ENCODE data around the gene CCDC183.

DNA sequence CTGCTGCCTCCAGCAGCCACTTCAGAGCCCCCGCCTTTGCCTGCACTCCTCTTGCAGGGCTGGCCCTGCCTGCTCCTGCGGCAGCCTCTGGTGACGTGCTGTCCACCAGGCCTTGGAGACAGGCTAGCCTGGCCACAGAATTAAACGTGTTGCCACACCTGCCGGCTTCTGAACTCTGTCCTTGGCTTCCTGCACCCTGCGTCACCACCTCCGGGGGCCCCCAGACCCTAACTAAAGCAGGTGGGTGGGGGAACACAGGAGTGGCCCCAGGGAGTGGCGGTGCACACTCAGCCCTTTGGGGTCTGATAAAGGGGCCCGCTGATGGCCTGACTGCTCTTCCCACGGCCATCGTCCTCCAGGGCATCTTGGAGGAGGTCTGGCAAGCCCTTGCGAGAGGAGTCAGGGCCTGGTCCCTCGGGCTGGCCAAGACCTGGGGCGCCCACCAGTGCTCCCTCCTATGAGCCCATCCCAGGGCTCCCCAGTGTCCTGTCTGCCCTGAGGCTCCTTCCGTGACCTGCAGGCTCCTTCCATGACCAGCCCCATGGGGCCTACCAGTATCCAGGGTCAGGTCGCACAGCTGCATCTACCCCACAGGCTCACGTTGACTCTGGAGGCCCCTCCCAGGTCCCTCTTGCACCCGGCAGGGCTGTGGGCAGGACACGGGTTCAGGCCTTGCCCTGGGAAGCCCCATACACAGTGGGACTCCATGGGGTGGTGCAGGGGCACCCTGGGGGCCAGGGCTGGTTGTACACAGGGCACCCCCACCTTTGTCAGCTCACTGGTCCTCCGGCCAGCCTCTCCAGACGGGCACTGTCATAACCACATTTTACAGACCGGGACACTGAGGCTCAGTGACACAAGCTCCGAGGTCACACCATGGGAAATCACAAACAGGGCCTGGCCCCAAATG lies 55.0 kb downstream of the CCDC183 start:
- no peak for TF ChIP-seq EP300 (conservative IDR thresholded peaks at IDR 0.05; ENCODE audit: poor library complexity, severe bottlenecking)
- TF ChIP-seq, protein P1, sequence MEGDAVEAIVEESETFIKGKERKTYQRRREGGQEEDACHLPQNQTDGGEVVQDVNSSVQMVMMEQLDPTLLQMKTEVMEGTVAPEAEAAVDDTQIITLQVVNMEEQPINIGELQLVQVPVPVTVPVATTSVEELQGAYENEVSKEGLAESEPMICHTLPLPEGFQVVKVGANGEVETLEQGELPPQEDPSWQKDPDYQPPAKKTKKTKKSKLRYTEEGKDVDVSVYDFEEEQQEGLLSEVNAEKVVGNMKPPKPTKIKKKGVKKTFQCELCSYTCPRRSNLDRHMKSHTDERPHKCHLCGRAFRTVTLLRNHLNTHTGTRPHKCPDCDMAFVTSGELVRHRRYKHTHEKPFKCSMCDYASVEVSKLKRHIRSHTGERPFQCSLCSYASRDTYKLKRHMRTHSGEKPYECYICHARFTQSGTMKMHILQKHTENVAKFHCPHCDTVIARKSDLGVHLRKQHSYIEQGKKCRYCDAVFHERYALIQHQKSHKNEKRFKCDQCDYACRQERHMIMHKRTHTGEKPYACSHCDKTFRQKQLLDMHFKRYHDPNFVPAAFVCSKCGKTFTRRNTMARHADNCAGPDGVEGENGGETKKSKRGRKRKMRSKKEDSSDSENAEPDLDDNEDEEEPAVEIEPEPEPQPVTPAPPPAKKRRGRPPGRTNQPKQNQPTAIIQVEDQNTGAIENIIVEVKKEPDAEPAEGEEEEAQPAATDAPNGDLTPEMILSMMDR (IDR thresholded peaks at IDR 0.05; ENCODE audit: poor library complexity, severe bottlenecking), result no peak
- TF ChIP-seq POLR2AphosphoS5 (IDR thresholded peaks at IDR 0.05), result no peak
- TF ChIP-seq MXI1 (conservative IDR thresholded peaks at IDR 0.05; ENCODE audit: poor library complexity, severe bottlenecking), result no peak
- no peak for TF ChIP-seq TAF1 (IDR thresholded peaks at IDR 0.05; ENCODE audit: low read depth)
- no peak for TF ChIP-seq EZH2 (IDR thresholded peaks at IDR 0.05; ENCODE audit: borderline replicate concordance, insufficient read depth, low read length, poor library complexity, severe bottlenecking)
- TF ChIP-seq SMC3 (conservative IDR thresholded peaks at IDR 0.05; ENCODE audit: poor library complexity), result no peak
- no peak for TF ChIP-seq RAD21 (conservative IDR thresholded peaks at IDR 0.05)
- TF ChIP-seq, protein P2, sequence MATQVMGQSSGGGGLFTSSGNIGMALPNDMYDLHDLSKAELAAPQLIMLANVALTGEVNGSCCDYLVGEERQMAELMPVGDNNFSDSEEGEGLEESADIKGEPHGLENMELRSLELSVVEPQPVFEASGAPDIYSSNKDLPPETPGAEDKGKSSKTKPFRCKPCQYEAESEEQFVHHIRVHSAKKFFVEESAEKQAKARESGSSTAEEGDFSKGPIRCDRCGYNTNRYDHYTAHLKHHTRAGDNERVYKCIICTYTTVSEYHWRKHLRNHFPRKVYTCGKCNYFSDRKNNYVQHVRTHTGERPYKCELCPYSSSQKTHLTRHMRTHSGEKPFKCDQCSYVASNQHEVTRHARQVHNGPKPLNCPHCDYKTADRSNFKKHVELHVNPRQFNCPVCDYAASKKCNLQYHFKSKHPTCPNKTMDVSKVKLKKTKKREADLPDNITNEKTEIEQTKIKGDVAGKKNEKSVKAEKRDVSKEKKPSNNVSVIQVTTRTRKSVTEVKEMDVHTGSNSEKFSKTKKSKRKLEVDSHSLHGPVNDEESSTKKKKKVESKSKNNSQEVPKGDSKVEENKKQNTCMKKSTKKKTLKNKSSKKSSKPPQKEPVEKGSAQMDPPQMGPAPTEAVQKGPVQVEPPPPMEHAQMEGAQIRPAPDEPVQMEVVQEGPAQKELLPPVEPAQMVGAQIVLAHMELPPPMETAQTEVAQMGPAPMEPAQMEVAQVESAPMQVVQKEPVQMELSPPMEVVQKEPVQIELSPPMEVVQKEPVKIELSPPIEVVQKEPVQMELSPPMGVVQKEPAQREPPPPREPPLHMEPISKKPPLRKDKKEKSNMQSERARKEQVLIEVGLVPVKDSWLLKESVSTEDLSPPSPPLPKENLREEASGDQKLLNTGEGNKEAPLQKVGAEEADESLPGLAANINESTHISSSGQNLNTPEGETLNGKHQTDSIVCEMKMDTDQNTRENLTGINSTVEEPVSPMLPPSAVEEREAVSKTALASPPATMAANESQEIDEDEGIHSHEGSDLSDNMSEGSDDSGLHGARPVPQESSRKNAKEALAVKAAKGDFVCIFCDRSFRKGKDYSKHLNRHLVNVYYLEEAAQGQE (IDR thresholded peaks at IDR 0.05; ENCODE audit: borderline replicate concordance), result no peak

Data from neural cell (in vitro differentiated cells).